ENCODE results near the gene TRIM66.

DNA sequence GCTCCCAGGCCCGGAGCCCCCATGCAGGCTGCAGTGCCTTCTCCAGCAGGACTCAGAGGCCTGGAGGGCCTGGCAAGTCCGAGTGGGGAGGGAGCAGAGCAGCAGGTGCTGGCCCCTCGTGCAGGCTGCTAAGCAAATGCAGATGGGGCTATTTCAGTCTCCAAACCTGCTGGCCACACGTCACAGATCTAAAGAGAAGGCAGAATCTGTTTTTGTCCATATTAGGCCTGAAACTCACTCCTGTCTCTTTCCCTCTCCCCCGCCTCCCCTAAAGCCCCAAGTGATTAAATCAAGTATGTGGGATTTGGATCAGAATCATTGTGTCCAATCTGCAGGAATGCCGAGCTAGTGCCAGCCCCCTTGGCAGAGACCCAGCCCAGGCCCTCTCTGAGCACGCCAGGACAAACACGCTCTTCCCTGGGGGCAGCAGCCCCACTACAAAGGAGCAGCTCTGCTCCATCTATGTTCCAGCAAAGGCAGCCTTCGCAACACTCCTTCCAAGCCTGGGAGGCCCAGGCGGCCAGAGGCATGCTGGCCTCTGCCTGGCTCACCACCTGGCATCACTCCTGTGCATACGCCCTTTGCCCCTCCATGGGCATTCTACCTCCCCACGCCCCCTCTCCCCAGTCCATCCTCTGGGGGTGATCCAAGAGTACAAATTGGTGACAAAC is 26.7 kb upstream of the TRIM66 start:
- TF ChIP-seq, protein P1, sequence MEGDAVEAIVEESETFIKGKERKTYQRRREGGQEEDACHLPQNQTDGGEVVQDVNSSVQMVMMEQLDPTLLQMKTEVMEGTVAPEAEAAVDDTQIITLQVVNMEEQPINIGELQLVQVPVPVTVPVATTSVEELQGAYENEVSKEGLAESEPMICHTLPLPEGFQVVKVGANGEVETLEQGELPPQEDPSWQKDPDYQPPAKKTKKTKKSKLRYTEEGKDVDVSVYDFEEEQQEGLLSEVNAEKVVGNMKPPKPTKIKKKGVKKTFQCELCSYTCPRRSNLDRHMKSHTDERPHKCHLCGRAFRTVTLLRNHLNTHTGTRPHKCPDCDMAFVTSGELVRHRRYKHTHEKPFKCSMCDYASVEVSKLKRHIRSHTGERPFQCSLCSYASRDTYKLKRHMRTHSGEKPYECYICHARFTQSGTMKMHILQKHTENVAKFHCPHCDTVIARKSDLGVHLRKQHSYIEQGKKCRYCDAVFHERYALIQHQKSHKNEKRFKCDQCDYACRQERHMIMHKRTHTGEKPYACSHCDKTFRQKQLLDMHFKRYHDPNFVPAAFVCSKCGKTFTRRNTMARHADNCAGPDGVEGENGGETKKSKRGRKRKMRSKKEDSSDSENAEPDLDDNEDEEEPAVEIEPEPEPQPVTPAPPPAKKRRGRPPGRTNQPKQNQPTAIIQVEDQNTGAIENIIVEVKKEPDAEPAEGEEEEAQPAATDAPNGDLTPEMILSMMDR (IDR thresholded peaks at IDR 0.05; ENCODE audit: low read depth, low read length), result no peak
- no peak for TF ChIP-seq POLR2A (IDR thresholded peaks at IDR 0.05; ENCODE audit: extremely low read depth, insufficient read length)
- TF ChIP-seq, protein P2, sequence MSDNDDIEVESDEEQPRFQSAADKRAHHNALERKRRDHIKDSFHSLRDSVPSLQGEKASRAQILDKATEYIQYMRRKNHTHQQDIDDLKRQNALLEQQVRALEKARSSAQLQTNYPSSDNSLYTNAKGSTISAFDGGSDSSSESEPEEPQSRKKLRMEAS (IDR thresholded peaks at IDR 0.05; ENCODE audit: low read depth, low read length), result no peak

Data from NB4 (cell line).